ENCODE data around the gene FLOT2.

DNA sequence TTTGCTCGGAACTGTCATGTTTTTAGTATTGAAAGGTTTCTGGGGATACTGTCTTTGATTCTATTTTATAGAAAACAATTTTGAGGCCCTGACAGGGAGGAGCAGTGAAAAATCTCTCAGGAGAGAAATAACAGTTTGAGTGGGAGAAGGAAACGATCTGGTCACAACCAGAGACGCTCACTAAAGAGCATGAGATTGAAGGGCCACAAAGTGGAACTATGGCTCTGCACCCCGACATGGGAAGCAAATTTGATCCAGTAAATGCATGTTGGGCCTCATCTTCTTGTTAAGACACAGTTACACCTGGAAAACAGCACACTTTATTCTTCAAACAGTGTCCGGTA, 42.2 kb downstream of the FLOT2 start:
- no peak for TF ChIP-seq CTCF (IDR thresholded peaks at IDR 0.05)
- no peak for TF ChIP-seq EP300 (IDR thresholded peaks at IDR 0.05)
- TF ChIP-seq POLR2A (IDR thresholded peaks at IDR 0.05; ENCODE audit: low read depth) = no peak
